Naive thymus-derived CD4-positive, alpha-beta T cell (primary cell): Measurements from ENCODE around the gene CACNB4. TPM values are rescaled to one million over a fixed set of nuclear protein-coding genes. Genes with fewer than 3 reads are reported as not detected.
A peak's percentile ranks its signal among the peaks of the same experiment; 100 is the strongest.

Source experiments
- ATAC-seq: fragments of 150-1000 bp; cut with Tn5 transposase; 2 replicates; pipeline ENCODE4 v1.10.0; 2021; ENCODE audit warnings: mild to moderate bottlenecking, moderate library complexity
- CTCF ChIA-PET: fragments of 350-600 bp; sonication (Branson Sonifier 250); formaldehyde crosslinking; loops from one replicate; lab custom pipeline; 2021; ENCODE audit warnings: antibody characterized with exemption; lab: Charles Lee
- POLR2A ChIA-PET: fragments of 350-600 bp; sonication (Branson Sonifier 250); formaldehyde crosslinking; loops from one replicate; lab custom pipeline; 2021; ENCODE audit warnings: antibody characterized with exemption, inconsistent platforms; lab: Charles Lee
- DNase-seq, 9 donors: peaks; one replicate each; pipeline versions ENCODE4 v3.0.0 to v3.0.0-alpha.2; 2020 to 2022; ENCODE audit warnings: mixed read lengths in 1 of 9
- H3K27ac ChIP-seq: one replicate; pipeline ENCODE4 v1.7.0; 2013; ENCODE audit warnings: mild to moderate bottlenecking, low read depth, low read length, moderate library complexity
- H3K27me3 ChIP-seq, 2 donors: one replicate each; pipeline ENCODE4 v1.7.0; 2013; ENCODE audit warnings: low read length in 2 of 2, mild to moderate bottlenecking in 2 of 2, moderate library complexity in 2 of 2; ENCODE audit not compliant: control insufficient read depth in 2 of 2, insufficient read depth in 2 of 2
- H3K36me3 ChIP-seq, 3 experiments: 1 replicate in 2 of 3; 2 replicates in 1 of 3; pipeline ENCODE4 v1.7.0; 2013; ENCODE audit warnings: low read length in 3 of 3, mild to moderate bottlenecking in 3 of 3, moderate library complexity in 1 of 3; ENCODE audit not compliant: insufficient read depth in 3 of 3, control insufficient read depth in 2 of 3
- H3K4me1 ChIP-seq, 2 donors: one replicate each; pipeline ENCODE4 v1.7.0; 2013; ENCODE audit warnings: low read length in 2 of 2, mild to moderate bottlenecking in 2 of 2, moderate library complexity in 1 of 2; ENCODE audit not compliant: control insufficient read depth in 2 of 2, insufficient read depth in 2 of 2
- H3K4me3 ChIP-seq: 2 replicates; pipeline ENCODE4 v1.7.0; 2013; ENCODE audit warnings: mild to moderate bottlenecking, low read length
- H3K9me3 ChIP-seq, 3 experiments: 1 replicate in 2 of 3; 2 replicates in 1 of 3; pipeline ENCODE4 v1.7.0; 2013; ENCODE audit warnings: low read length in 3 of 3; ENCODE audit not compliant: control insufficient read depth in 2 of 3
- H3K27ac Mint-ChIP-seq, 9 donors: one replicate each; pipeline ENCODE4 v1.8.0; 2020 to 2022; ENCODE audit warnings: mixed read lengths in 9 of 9, mild to moderate bottlenecking in 8 of 9, moderate library complexity in 5 of 9, inconsistent platforms in 2 of 9
- H3K27me3 Mint-ChIP-seq, 5 donors: one replicate each; pipeline ENCODE4 v1.8.0; 2021 to 2022; ENCODE audit warnings: mixed read lengths in 5 of 5, mild to moderate bottlenecking in 1 of 5
- H3K36me3 Mint-ChIP-seq, 5 donors: one replicate each; pipeline ENCODE4 v1.8.0; 2020 to 2022; ENCODE audit warnings: mixed read lengths in 5 of 5, mild to moderate bottlenecking in 3 of 5, inconsistent platforms in 1 of 5
- H3K4me1 Mint-ChIP-seq, 7 donors: one replicate each; pipeline ENCODE4 v1.8.0; 2020 to 2022; ENCODE audit warnings: mixed read lengths in 7 of 7, mild to moderate bottlenecking in 3 of 7, inconsistent platforms in 1 of 7
- H3K4me3 Mint-ChIP-seq, 10 donors: one replicate each; pipeline ENCODE4 v1.8.0; 2020 to 2022; ENCODE audit warnings: mild to moderate bottlenecking in 10 of 10, mixed read lengths in 10 of 10, moderate library complexity in 6 of 10, inconsistent platforms in 2 of 10
- H3K9me3 Mint-ChIP-seq, 11 donors: one replicate each; pipeline ENCODE4 v1.8.0; 2020 to 2022; ENCODE audit warnings: mixed read lengths in 11 of 11, mild to moderate bottlenecking in 4 of 11, inconsistent platforms in 1 of 11, moderate library complexity in 1 of 11
- intact Hi-C, 2 donors: fragments of 100-400 bp; cut with micrococcal nuclease; formaldehyde crosslinking; loops; one replicate each; pipeline ENCODE4 v1.15.1; 2023
- polyA plus RNA-seq, 2 donors: library from polyadenylated mRNA; unstranded; fragments of 300-500 nt; fragmentation: Illumina TruSeq; gene quantifications; one replicate each; pipeline ENCODE4 v1.2.3, GENCODE V29; 2021
- total RNA-seq, 6 experiments: library from RNA in 5 of 6; stranded (reverse) in 5 of 6; gene quantifications; 1 replicate in 5 of 6; 2 replicates in 1 of 6; pipeline ENCODE4 v1.2.3 and lab custom pipeline; 2021 to 2026

The CACNB4 gene
- total RNA-seq (1 to 10 TPM in 1 of 5 experiments, under 1 TPM in 4; 0.16 to 2.5 (median 0.42) TPM), polyA plus RNA-seq (not detected), total RNA-seq (lab: John Stamatoyannopoulos, UW) (not detected)

- Histone ChIP-seq H3K27me3 (peaks cover 16 to 24% of the 10 kb centered on the region in 2 donors), H3K27ac (no peak within 1 kb of the TSS), H3K9me3 (no peaks in the 10 kb centered on the region), H3K4me3 (peak within 1 kb of the TSS; percentile 58), H3K36me3 (no peaks in the 10 kb centered on the region), H3K4me1 (peaks cover 5 to 6% of the 10 kb centered on the region in 2 donors)
- peak in 2 of 9 donors; percentile 4 to 40 for DNase-seq
- peak within 1 kb of the TSS; percentile 81 to 93 (median 87) for H3K4me3 Mint-ChIP-seq
- intact Hi-C loops = no loop called here
- peak; percentile 47 for ATAC-seq
- ChIA-PET CTCF (no interaction called here), POLR2A (no interaction called here)
- peaks cover 0 to 2% (median 0%) of the 10 kb centered on the region in 11 donors for H3K9me3 Mint-ChIP-seq
- H3K4me1 Mint-ChIP-seq = peaks cover 17 to 24% (median 22%) of the 10 kb centered on the region in 7 donors
- peaks cover 40 to 66% (median 58%) of the 10 kb centered on the region in 5 donors for H3K27me3 Mint-ChIP-seq
- peaks cover 0 to 9% (median 0%) of the 10 kb centered on the region in 5 donors for H3K36me3 Mint-ChIP-seq
- H3K27ac Mint-ChIP-seq = peak within 1 kb of the TSS in 2 of 9 donors; percentile 8 to 14
Observed at GRCh38 chr2:152098496-152099366, at the start of gene CACNB4. Gene CACNB4 (minus strand): TSS chr2:152099044.

DNA sequence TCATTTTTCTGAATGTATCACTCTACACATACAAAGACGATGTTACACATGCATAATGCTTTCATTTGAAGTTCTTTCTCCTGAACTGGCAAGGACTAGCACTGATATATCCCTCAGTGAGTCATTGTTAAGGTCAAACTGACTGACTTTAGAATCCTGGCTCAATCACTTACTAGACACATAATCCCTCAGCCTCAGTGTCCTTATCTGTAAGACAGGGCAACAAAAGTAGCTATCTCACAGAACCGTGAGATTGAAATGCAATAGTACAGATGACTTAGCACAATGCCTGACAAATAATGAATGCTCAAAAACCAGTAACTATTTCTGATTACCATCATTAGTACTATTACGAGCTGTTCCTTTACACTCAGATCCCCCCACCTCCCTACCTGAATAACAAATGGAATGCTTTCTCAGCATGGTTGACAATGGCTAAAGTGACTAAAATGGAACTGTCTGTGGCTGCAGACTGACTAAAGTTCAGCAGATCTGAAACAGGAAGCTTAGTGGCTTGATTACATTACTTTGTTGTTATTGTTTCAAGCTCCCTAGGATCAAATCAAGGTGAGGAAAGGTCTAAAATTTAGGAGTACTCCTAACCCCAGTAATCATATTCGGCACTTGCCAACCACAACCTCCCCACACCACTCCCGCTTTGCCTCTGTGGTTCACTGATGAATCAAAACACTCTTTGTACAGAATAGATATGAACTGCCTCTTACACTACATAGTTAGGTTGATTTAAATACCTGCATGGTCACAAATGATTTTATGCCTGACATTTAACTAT is 35.8 kb upstream of the CACNB4 start:
- no peaks in the 10 kb centered on the region for H3K27me3 Mint-ChIP-seq
- DNase-seq = peak in 1 of 9 donors; percentile 60
- no peaks in the 10 kb centered on the region for H3K27me3 ChIP-seq
- CTCF ChIA-PET = no interaction called here
- H3K27ac Mint-ChIP-seq = peak overlapping the region in 2 of 9 donors; percentile 5 to 18
- no peak overlapping the region for H3K4me3 ChIP-seq
- peaks cover 0 to 45% (median 29%) of the 10 kb centered on the region in 5 donors for H3K36me3 Mint-ChIP-seq
- intact Hi-C loops = no loop called here
- ATAC-seq = no peak
- no peaks in the 10 kb centered on the region for H3K36me3 ChIP-seq
- no peaks in the 10 kb centered on the region for H3K9me3 ChIP-seq
- H3K4me3 Mint-ChIP-seq = no peak overlapping the region
- peaks cover 0 to 11% (median 0%) of the 10 kb centered on the region in 7 donors for H3K4me1 Mint-ChIP-seq
- no peak overlapping the region for H3K27ac ChIP-seq
- POLR2A ChIA-PET = interaction anchor here (1.3 kb wide), 1 partner anchor 38 kb away, joined by 3 read pairs; no protein-coding TSS in a partner anchor
- H3K4me1 ChIP-seq = no peaks in the 10 kb centered on the region
- H3K9me3 Mint-ChIP-seq = no peaks in the 10 kb centered on the region

GRCh38 chr2:152132306-152132705 is 33.5 kb upstream of the CACNB4 start:
- H3K9me3 Mint-ChIP-seq = no peaks in the 10 kb centered on the region
- no peaks in the 10 kb centered on the region for H3K27me3 Mint-ChIP-seq
- H3K4me1 Mint-ChIP-seq = peaks cover 0 to 13% (median 0%) of the 10 kb centered on the region in 7 donors
- no peaks in the 10 kb centered on the region for H3K27me3 ChIP-seq
- H3K4me1 ChIP-seq = no peaks in the 10 kb centered on the region
- ChIA-PET POLR2A (no interaction called here), CTCF (no interaction called here)
- no peak overlapping the region for H3K4me3 ChIP-seq
- no peaks in the 10 kb centered on the region for H3K9me3 ChIP-seq
- intact Hi-C loops = no loop called here
- peak overlapping the region in 1 of 9 donors; percentile 18 for H3K27ac Mint-ChIP-seq
- H3K27ac ChIP-seq = no peak overlapping the region
- H3K4me3 Mint-ChIP-seq = no peak overlapping the region
- H3K36me3 Mint-ChIP-seq = peaks cover 0 to 46% (median 25%) of the 10 kb centered on the region in 5 donors
- peaks cover 0 to 4% (median 0%) of the 10 kb centered on the region in 3 experiments for H3K36me3 ChIP-seq
- DNase-seq (no peak), ATAC-seq (no peak)

DNA sequence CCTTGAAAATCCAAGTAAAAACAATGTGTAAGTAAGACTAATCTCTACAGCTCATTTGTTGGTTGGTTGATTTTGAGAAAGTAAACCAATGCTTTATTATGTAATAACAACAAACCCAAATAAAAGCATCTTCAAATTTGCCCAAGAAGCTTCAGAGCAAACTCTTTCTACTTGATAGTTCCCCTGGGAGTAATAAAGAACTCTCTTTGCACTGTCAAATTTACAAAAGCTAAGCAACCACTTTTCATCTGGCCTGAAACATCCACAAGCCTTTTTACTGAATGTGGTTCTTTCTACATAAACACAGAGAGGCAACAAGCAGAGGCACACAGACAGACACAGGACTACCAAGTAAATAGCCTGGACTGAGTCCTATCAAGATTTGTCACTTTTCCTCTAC is 28.8 kb upstream of the CACNB4 start:
- no peak overlapping the region for H3K4me3 Mint-ChIP-seq
- Histone ChIP-seq H3K9me3 (no peaks in the 10 kb centered on the region), H3K36me3 (peaks cover 0 to 25% (median 7%) of the 10 kb centered on the region in 3 experiments), H3K4me3 (no peak overlapping the region), H3K4me1 (no peaks in the 10 kb centered on the region), H3K27ac (no peak overlapping the region), H3K27me3 (no peaks in the 10 kb centered on the region)
- no peaks in the 10 kb centered on the region for H3K9me3 Mint-ChIP-seq
- peaks cover 0 to 4% (median 0%) of the 10 kb centered on the region in 7 donors for H3K4me1 Mint-ChIP-seq
- peaks cover 0 to 51% (median 27%) of the 10 kb centered on the region in 5 donors for H3K36me3 Mint-ChIP-seq
- no peak for DNase-seq
- no peak for ATAC-seq
- POLR2A ChIA-PET = no interaction called here
- CTCF ChIA-PET = no interaction called here
- intact Hi-C loops = no loop called here
- no peaks in the 10 kb centered on the region for H3K27me3 Mint-ChIP-seq
- H3K27ac Mint-ChIP-seq = no peak overlapping the region

DNA sequence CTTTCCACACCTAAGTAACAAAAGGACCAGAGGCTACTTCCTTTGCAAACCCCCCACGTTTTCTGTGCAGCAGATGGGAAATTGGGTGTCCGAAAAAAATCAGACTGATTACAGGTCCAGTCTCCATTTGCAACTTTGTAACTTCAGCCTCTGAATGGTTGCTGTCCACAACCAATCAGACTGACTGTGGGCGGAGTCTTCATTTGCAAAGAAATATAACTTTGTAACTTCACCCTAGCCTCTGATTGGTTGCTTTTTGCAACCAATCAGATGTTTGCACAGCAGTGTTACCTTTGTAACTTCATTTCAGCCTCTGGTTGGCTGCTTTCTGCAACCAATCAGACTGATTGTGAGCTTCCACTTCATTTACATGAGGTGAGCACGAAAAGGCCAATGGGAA is 27.8 kb upstream of the CACNB4 start:
- H3K36me3 Mint-ChIP-seq = peaks cover 0 to 45% (median 19%) of the 10 kb centered on the region in 5 donors
- ChIA-PET POLR2A (no interaction called here), CTCF (no interaction called here)
- H3K4me3 Mint-ChIP-seq = no peak overlapping the region
- DNase-seq = no peak
- H3K4me3 ChIP-seq = no peak overlapping the region
- no peaks in the 10 kb centered on the region for H3K27me3 Mint-ChIP-seq
- no peaks in the 10 kb centered on the region for H3K9me3 ChIP-seq
- H3K27ac ChIP-seq = no peak overlapping the region
- H3K36me3 ChIP-seq = peaks cover 0 to 25% (median 7%) of the 10 kb centered on the region in 3 experiments
- H3K27ac Mint-ChIP-seq = no peak overlapping the region
- peaks cover 0 to 4% (median 0%) of the 10 kb centered on the region in 7 donors for H3K4me1 Mint-ChIP-seq
- ATAC-seq = no peak
- H3K27me3 ChIP-seq = no peaks in the 10 kb centered on the region
- H3K9me3 Mint-ChIP-seq = no peaks in the 10 kb centered on the region
- intact Hi-C loops = no loop called here
- no peaks in the 10 kb centered on the region for H3K4me1 ChIP-seq

GRCh38 chr2:152122161-152122560 is 23.3 kb upstream of the CACNB4 start:
- no peak for DNase-seq
- H3K4me1 ChIP-seq = no peaks in the 10 kb centered on the region
- H3K36me3 Mint-ChIP-seq = peaks cover 0 to 41% (median 16%) of the 10 kb centered on the region in 5 donors
- no peaks in the 10 kb centered on the region for H3K27me3 ChIP-seq
- ChIA-PET POLR2A (no interaction called here), CTCF (no interaction called here)
- no peaks in the 10 kb centered on the region for H3K9me3 Mint-ChIP-seq
- H3K27ac Mint-ChIP-seq = no peak overlapping the region
- no peaks in the 10 kb centered on the region for H3K27me3 Mint-ChIP-seq
- H3K4me3 ChIP-seq = no peak overlapping the region
- intact Hi-C loops = no loop called here
- H3K9me3 ChIP-seq = no peaks in the 10 kb centered on the region
- ATAC-seq = no peak
- peaks cover 0 to 4% (median 0%) of the 10 kb centered on the region in 7 donors for H3K4me1 Mint-ChIP-seq
- no peak overlapping the region for H3K27ac ChIP-seq
- H3K36me3 ChIP-seq = peaks cover 0 to 26% (median 7%) of the 10 kb centered on the region in 3 experiments
- no peak overlapping the region for H3K4me3 Mint-ChIP-seq
